Measurements from ENCODE around the gene PXMP4.
A peak's percentile ranks its signal among the peaks of the same experiment; 100 is the strongest.

The PXMP4 gene

DNA sequence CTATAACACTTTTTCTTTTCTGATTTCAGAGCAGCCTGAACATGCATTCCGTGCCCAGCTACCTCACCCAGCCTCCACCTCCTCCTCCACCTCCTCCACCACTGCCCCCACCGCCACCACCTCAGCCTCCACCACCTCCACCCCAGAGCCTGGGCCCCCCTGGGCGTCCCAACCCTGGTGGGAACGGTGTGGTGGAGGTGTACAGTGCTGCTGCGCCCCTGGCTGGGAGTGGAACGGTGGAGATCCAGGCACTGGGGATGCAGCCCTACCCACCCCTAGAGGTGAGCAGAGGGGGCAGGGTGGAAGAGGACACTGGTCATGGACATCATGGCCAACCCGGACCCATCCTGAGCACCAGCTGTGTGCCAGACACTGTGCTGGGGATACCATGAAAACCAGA, 33.0 kb upstream of the PXMP4 start:
- Histone ChIP-seq H3K4me1 (ENCODE audit: insufficient read depth, low read length) (peaks cover 5% of the 10 kb centered on the region; the same call in 1 of the 2 replicates), H3K27me3 (ENCODE audit: insufficient read depth, low read length) (no peaks in the 10 kb centered on the region), H3K9me3 (ENCODE audit: insufficient read depth, low read depth, low read length) (peaks cover 6% of the 10 kb centered on the region), H3K9ac (ENCODE audit: low read depth, low read length) (no peak overlapping the region), H3K36me3 (ENCODE audit: insufficient read depth, low read depth, low read length) (peaks cover 23% of the 10 kb centered on the region), H3K4me3 (ENCODE audit: low read length) (no peak overlapping the region), H3K27ac (ENCODE audit: low read length) (no peak overlapping the region)

DNA sequence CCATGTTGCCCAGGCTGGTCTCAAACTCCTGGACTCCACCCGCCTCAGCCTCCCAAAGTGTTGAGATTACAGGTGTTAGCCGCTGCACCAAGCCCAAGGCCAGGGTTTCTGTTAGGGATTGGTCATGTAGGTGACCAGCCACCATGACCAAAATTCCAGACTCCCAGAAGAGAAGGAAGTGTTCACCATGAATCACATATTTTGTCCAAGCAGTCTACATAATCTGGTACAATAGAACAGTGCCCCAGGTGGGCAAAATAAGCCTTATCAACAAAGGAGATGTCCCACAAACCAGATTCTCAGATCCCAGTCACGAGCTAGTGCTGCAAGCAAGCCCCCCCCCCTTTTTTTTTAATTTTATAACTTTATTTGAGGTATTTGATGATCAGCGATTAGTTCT, 31.7 kb upstream of the PXMP4 start:
- Histone ChIP-seq H3K36me3 (ENCODE audit: insufficient read depth, low read depth, low read length) (peaks cover 14% of the 10 kb centered on the region; the same call in 1 of the 2 replicates), H3K27me3 (ENCODE audit: insufficient read depth, low read length) (no peaks in the 10 kb centered on the region), H3K27ac (ENCODE audit: low read length) (no peak overlapping the region), H3K9me3 (ENCODE audit: insufficient read depth, low read depth, low read length) (no peaks in the 10 kb centered on the region), H3K4me3 (ENCODE audit: low read length) (no peak overlapping the region), H3K4me1 (ENCODE audit: insufficient read depth, low read length) (peaks cover 5% of the 10 kb centered on the region; the same call in 1 of the 2 replicates), H3K9ac (ENCODE audit: low read depth, low read length) (no peak overlapping the region)

- H3K9ac ChIP-seq (ENCODE audit: low read depth, low read length) = no peak overlapping the region
- no peaks in the 10 kb centered on the region for H3K9me3 ChIP-seq (ENCODE audit: insufficient read depth, low read depth, low read length)
- H3K4me3 ChIP-seq (ENCODE audit: low read length) = no peak overlapping the region
- H3K36me3 ChIP-seq (ENCODE audit: insufficient read depth, low read depth, low read length) = no peaks in the 10 kb centered on the region
- no peak overlapping the region for H3K27ac ChIP-seq (ENCODE audit: low read length)
- no peaks in the 10 kb centered on the region for H3K4me1 ChIP-seq (ENCODE audit: insufficient read depth, low read length)
- no peaks in the 10 kb centered on the region for H3K27me3 ChIP-seq (ENCODE audit: insufficient read depth, low read length)
These were observed 26.4 kb upstream of the PXMP4 start for GRCh38 chr20:33746325-33746998.

GRCh38 chr20:33744773-33745385, 24.8 kb upstream of the PXMP4 start:
- Histone ChIP-seq H3K27me3 (ENCODE audit: insufficient read depth, low read length) (no peaks in the 10 kb centered on the region), H3K36me3 (ENCODE audit: insufficient read depth, low read depth, low read length) (no peaks in the 10 kb centered on the region), H3K4me1 (ENCODE audit: insufficient read depth, low read length) (no peaks in the 10 kb centered on the region), H3K27ac (ENCODE audit: low read length) (no peak overlapping the region), H3K4me3 (ENCODE audit: low read length) (no peak overlapping the region), H3K9me3 (ENCODE audit: insufficient read depth, low read depth, low read length) (no peaks in the 10 kb centered on the region), H3K9ac (ENCODE audit: low read depth, low read length) (no peak overlapping the region)

DNA sequence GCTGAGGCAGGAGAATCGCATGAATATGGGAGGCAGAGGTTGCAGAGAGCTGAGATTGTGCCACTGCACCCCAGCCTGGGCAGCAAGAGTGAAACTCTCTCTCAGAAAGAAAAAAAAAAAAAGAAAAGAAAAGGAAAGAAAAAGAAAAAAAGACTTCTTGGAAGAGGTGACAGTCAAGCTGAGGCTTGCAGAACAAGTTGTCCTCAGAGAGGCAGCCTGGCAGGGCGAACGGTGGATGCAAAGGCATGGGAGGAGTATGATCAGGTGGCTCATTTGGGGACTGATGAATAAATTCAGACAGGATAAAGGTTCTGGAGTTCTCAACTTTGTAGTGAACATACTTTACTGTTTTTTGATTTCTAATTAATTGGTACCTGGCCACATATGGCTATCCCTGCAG, 24.1 kb upstream of the PXMP4 start:
- Histone ChIP-seq H3K4me1 (ENCODE audit: insufficient read depth, low read length) (no peaks in the 10 kb centered on the region), H3K27me3 (ENCODE audit: insufficient read depth, low read length) (no peaks in the 10 kb centered on the region), H3K9me3 (ENCODE audit: insufficient read depth, low read depth, low read length) (no peaks in the 10 kb centered on the region), H3K36me3 (ENCODE audit: insufficient read depth, low read depth, low read length) (no peaks in the 10 kb centered on the region), H3K4me3 (ENCODE audit: low read length) (no peak overlapping the region), H3K9ac (ENCODE audit: low read depth, low read length) (no peak overlapping the region), H3K27ac (ENCODE audit: low read length) (no peak overlapping the region)

DNA sequence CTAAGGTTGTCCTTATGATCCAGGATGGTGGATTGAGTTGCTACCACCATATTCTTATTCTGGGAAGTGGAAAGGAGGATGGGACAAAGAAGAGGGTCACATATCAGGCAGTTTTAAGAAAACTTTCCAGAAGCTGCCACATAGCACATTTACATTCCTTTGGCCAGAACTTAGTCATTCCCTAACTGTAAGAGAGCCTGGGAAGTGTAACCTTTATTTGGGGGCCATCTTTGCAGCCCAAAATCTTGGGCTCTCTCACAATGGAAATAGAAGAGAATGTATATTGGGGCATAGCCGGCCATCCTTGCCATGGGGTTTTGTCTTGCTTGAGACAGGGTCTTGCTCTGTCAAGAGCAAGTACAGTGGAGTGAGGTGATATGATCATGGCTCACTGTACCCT, 20.1 kb upstream of the PXMP4 start:
- peaks cover 13% of the 10 kb centered on the region for H3K9me3 ChIP-seq (ENCODE audit: insufficient read depth, low read depth, low read length)
- H3K36me3 ChIP-seq (ENCODE audit: insufficient read depth, low read depth, low read length) = no peaks in the 10 kb centered on the region
- no peak overlapping the region for H3K9ac ChIP-seq (ENCODE audit: low read depth, low read length)
- no peak overlapping the region for H3K4me3 ChIP-seq (ENCODE audit: low read length)
- no peak overlapping the region for H3K27ac ChIP-seq (ENCODE audit: low read length)
- H3K4me1 ChIP-seq (ENCODE audit: insufficient read depth, low read length) = no peaks in the 10 kb centered on the region
- no peaks in the 10 kb centered on the region for H3K27me3 ChIP-seq (ENCODE audit: insufficient read depth, low read length)

DNA sequence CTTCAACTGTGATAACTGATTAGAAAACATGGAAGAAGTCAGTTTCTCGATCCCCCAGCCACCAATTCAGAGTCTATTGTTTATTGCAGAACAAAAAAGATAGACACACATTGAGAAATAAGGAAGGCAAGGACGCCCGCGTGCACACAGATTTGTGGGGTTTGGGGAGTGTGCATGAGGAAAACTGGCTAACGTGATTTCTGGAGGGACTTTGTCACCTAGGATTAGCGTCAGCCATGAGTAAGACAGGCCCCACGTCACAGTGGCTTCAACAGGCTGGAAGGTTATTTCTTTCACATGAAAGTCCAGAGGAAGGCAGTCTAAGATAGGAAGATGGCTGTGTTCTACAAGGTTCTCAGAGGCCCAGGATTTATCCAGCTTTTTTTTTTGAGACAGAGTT, 19.4 kb upstream of the PXMP4 start:
- H3K4me1 ChIP-seq (ENCODE audit: insufficient read depth, low read length) = peaks cover 1% of the 10 kb centered on the region; the same call in 1 of the 2 replicates
- no peak overlapping the region for H3K9ac ChIP-seq (ENCODE audit: low read depth, low read length)
- H3K9me3 ChIP-seq (ENCODE audit: insufficient read depth, low read depth, low read length) = peaks cover 13% of the 10 kb centered on the region
- H3K27me3 ChIP-seq (ENCODE audit: insufficient read depth, low read length) = no peaks in the 10 kb centered on the region
- H3K36me3 ChIP-seq (ENCODE audit: insufficient read depth, low read depth, low read length) = no peaks in the 10 kb centered on the region
- no peak overlapping the region for H3K4me3 ChIP-seq (ENCODE audit: low read length)
- H3K27ac ChIP-seq (ENCODE audit: low read length) = no peak overlapping the region

DNA sequence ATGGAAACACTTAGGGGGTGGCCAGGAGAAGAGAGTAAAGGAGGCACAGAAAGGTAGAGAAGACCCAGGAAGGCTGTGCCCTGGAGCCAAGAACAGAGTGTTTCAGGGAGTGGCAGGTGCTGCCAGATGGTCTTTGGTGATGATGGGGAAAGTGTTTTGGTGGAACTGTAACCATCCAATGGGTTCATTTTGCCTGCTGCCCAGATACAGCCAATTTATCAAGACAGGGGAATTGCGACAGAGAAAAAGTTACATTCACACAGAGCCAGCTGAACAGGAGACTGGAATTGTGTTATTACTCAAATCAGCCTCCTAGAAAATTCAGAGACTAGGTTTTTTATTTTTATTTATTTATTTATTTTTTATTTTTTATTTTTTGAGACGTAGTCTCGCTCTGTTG, 16.9 kb upstream of the PXMP4 start:
- H3K9ac ChIP-seq (ENCODE audit: low read depth, low read length) = no peak overlapping the region
- H3K36me3 ChIP-seq (ENCODE audit: insufficient read depth, low read depth, low read length) = no peaks in the 10 kb centered on the region
- peaks cover 13% of the 10 kb centered on the region for H3K9me3 ChIP-seq (ENCODE audit: insufficient read depth, low read depth, low read length)
- H3K4me1 ChIP-seq (ENCODE audit: insufficient read depth, low read length) = peaks cover 17% of the 10 kb centered on the region; the same call in 1 of the 2 replicates
- no peaks in the 10 kb centered on the region for H3K27me3 ChIP-seq (ENCODE audit: insufficient read depth, low read length)
- no peak overlapping the region for H3K4me3 ChIP-seq (ENCODE audit: low read length)
- H3K27ac ChIP-seq (ENCODE audit: low read length) = no peak overlapping the region

GRCh38 chr20:33733654-33734576, 13.8 kb upstream of the PXMP4 start:
- Histone ChIP-seq H3K9me3 (ENCODE audit: insufficient read depth, low read depth, low read length) (peaks cover 13% of the 10 kb centered on the region), H3K27me3 (ENCODE audit: insufficient read depth, low read length) (no peaks in the 10 kb centered on the region), H3K4me1 (ENCODE audit: insufficient read depth, low read length) (peaks cover 17% of the 10 kb centered on the region; the same call in 1 of the 2 replicates), H3K27ac (ENCODE audit: low read length) (no peak overlapping the region), H3K4me3 (ENCODE audit: low read length) (0 out of 2 replicates have a peak overlapping the region, but pooled peaks have one; percentile 9), H3K36me3 (ENCODE audit: insufficient read depth, low read depth, low read length) (no peaks in the 10 kb centered on the region), H3K9ac (ENCODE audit: low read depth, low read length) (no peak overlapping the region)

GRCh38 chr20:33732166-33732970, 12.3 kb upstream of the PXMP4 start:
- H3K27me3 ChIP-seq (ENCODE audit: insufficient read depth, low read length) = no peaks in the 10 kb centered on the region
- H3K4me1 ChIP-seq (ENCODE audit: insufficient read depth, low read length) = peaks cover 17% of the 10 kb centered on the region; the same call in 1 of the 2 replicates
- H3K9ac ChIP-seq (ENCODE audit: low read depth, low read length) = peak overlapping the region; percentile 86
- peak overlapping the region; percentile 78 for H3K4me3 ChIP-seq (ENCODE audit: low read length)
- peak overlapping the region; percentile 39 for H3K27ac ChIP-seq (ENCODE audit: low read length)
- peaks cover 13% of the 10 kb centered on the region for H3K9me3 ChIP-seq (ENCODE audit: insufficient read depth, low read depth, low read length)
- no peaks in the 10 kb centered on the region for H3K36me3 ChIP-seq (ENCODE audit: insufficient read depth, low read depth, low read length)

DNA sequence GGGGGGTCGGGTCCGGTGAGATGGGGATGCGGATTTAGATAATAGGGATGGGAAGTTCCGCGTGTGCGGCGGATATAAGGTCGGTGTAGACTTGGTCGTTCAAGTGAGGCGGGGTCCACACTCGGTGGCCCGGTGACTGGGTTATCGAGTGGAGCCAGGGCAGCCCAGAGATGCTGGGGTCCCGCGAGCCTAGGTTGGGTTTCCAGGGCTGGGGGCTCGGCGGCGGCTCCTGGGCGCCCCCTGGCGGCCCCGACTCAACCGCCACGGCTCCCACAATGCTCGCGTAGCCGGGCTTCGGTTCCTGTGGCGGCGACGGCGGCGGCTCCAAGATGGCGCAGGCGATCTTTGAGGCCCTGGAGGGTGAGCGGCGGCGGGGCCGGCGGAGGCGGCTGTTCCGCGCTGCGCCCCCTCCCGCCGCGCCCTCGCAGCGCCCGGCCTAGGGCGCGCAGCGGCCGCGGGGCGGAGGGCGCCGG, 11.6 kb upstream of the PXMP4 start, which contains the start of gene ZNF341:
ZNF341 (plus strand) TSS at position 304 of the 473 bp plus-strand sequence; CDS start at position 330, 26 bp downstream.
- H3K36me3 ChIP-seq (ENCODE audit: insufficient read depth, low read depth, low read length) = no peaks in the 10 kb centered on the region
- H3K27me3 ChIP-seq (ENCODE audit: insufficient read depth, low read length) = no peaks in the 10 kb centered on the region
- H3K9ac ChIP-seq (ENCODE audit: low read depth, low read length) = peak within 1 kb of the TSS; percentile 86
- peaks cover 17% of the 10 kb centered on the region; the same call in 1 of the 2 replicates for H3K4me1 ChIP-seq (ENCODE audit: insufficient read depth, low read length)
- peaks cover 10% of the 10 kb centered on the region for H3K9me3 ChIP-seq (ENCODE audit: insufficient read depth, low read depth, low read length)
- peak within 1 kb of the TSS; percentile 78 for H3K4me3 ChIP-seq (ENCODE audit: low read length)
- H3K27ac ChIP-seq (ENCODE audit: low read length) = peak within 1 kb of the TSS; percentile 39

Measured in iPS-20b (cell line).